Measurements from ENCODE around the gene SLC25A33. TPM values are rescaled to one million over a fixed set of nuclear protein-coding genes. Genes with fewer than 3 reads are reported as not detected.

The SLC25A33 gene
- total RNA-seq, 1 donor from 2014 or later, result 20.8 TPM

GRCh38 chr1:9597361-9598315, 58.4 kb downstream of the SLC25A33 start:
- H3K9me3 ChIP-seq (ENCODE audit: low read depth), result no peaks in the 10 kb centered on the region
- H3K36me3 ChIP-seq, result no peaks in the 10 kb centered on the region
- H3K4me1 Mint-ChIP-seq, result peaks cover 21% of the 10 kb centered on the region
- TF ChIP-seq CTCF (IDR thresholded peaks at IDR 0.05) (no peak), EZH2 (IDR thresholded peaks at IDR 0.05) (no peak), EZH2phosphoT487 (IDR thresholded peaks at IDR 0.05) (no peak)
- peaks cover 2% of the 10 kb centered on the region for H3K27me3 Mint-ChIP-seq (ENCODE audit: insufficient read depth, low read depth)
- no peak overlapping the region for H3K4me3 ChIP-seq
- no peak overlapping the region for H3K9ac ChIP-seq
- H3K79me2 ChIP-seq (ENCODE audit: low read depth), result peaks cover 33% of the 10 kb centered on the region
- H4K20me1 ChIP-seq (ENCODE audit: low read depth), result peaks cover 45% of the 10 kb centered on the region
- H3K4me3 Mint-ChIP-seq, result no peak overlapping the region
- peaks cover 2% of the 10 kb centered on the region for H3K36me3 Mint-ChIP-seq
- no peak overlapping the region for H2AFZ ChIP-seq (replicated peaks)
- peaks cover 13% of the 10 kb centered on the region for H3F3A ChIP-seq (ENCODE audit: low read depth)
- H3K9me3 Mint-ChIP-seq, result no peaks in the 10 kb centered on the region
- DNase-seq (ENCODE audit: low spot score), result no peak
- no peak overlapping the region for H3K4me2 ChIP-seq
- no peaks in the 10 kb centered on the region for H3K27me3 ChIP-seq
- no peak overlapping the region for H3K27ac ChIP-seq
- H3K27ac Mint-ChIP-seq, result no peak overlapping the region
- peaks cover 25% of the 10 kb centered on the region for H3K4me1 ChIP-seq

- Histone ChIP-seq H3K27ac (no peak overlapping the region), H3K27me3 (no peaks in the 10 kb centered on the region), H3K4me2 (no peak overlapping the region), H3F3A (ENCODE audit: low read depth) (peaks cover 7% of the 10 kb centered on the region), H3K36me3 (no peaks in the 10 kb centered on the region), H3K9me3 (ENCODE audit: low read depth) (no peaks in the 10 kb centered on the region), H3K4me3 (no peak overlapping the region), H4K20me1 (ENCODE audit: low read depth) (peaks cover 39% of the 10 kb centered on the region), H3K4me1 (peaks cover 19% of the 10 kb centered on the region), H3K79me2 (ENCODE audit: low read depth) (peaks cover 27% of the 10 kb centered on the region), H2AFZ (replicated peaks) (no peak overlapping the region), H3K9ac (no peak overlapping the region)
- H3K4me3 Mint-ChIP-seq, result no peak overlapping the region
- no peaks in the 10 kb centered on the region for H3K9me3 Mint-ChIP-seq
- peaks cover 2% of the 10 kb centered on the region for H3K36me3 Mint-ChIP-seq
- H3K27ac Mint-ChIP-seq, result no peak overlapping the region
- peaks cover 14% of the 10 kb centered on the region for H3K4me1 Mint-ChIP-seq
- H3K27me3 Mint-ChIP-seq (ENCODE audit: insufficient read depth, low read depth), result peaks cover 3% of the 10 kb centered on the region
- TF ChIP-seq EZH2phosphoT487 (IDR thresholded peaks at IDR 0.05) (no peak), EZH2 (IDR thresholded peaks at IDR 0.05) (no peak), CTCF (IDR thresholded peaks at IDR 0.05) (no peak)
- DNase-seq (ENCODE audit: low spot score), result no peak
Observed at GRCh38 chr1:9598316-9598700, 59.0 kb downstream of the SLC25A33 start.

DNA sequence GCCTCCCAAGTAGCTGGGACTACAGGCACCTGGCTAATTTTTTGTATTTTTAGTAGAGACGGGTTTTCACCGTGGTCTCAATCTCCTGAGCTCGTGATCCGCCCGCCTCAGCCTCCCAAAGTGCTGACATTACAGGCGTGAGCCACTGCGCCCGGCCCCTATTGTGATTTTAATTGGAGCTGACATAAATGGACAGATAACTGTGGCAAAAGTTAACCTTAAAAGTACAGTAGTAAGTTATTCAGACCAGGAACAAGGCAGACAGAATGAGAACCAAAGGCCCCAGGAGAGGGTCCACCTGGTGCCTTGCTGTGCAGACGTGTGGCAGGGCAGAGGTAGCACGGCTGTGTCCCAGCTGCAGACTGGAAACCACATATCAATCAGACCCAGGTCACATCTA, 60.5 kb downstream of the SLC25A33 start:
- Mint-ChIP-seq H3K36me3 (peaks cover 5% of the 10 kb centered on the region), H3K9me3 (no peaks in the 10 kb centered on the region), H3K4me3 (no peak overlapping the region), H3K27ac (no peak overlapping the region), H3K4me1 (peaks cover 3% of the 10 kb centered on the region), H3K27me3 (ENCODE audit: insufficient read depth, low read depth) (peaks cover 4% of the 10 kb centered on the region)
- DNase-seq (ENCODE audit: low spot score), result no peak
- Histone ChIP-seq H3F3A (ENCODE audit: low read depth) (no peaks in the 10 kb centered on the region), H3K27me3 (no peaks in the 10 kb centered on the region), H3K27ac (no peak overlapping the region), H3K4me1 (peaks cover 6% of the 10 kb centered on the region), H3K79me2 (ENCODE audit: low read depth) (peaks cover 14% of the 10 kb centered on the region), H3K4me2 (no peak overlapping the region), H3K9me3 (ENCODE audit: low read depth) (no peaks in the 10 kb centered on the region), H3K9ac (no peak overlapping the region), H3K36me3 (no peaks in the 10 kb centered on the region), H2AFZ (replicated peaks) (no peak overlapping the region), H4K20me1 (ENCODE audit: low read depth) (peaks cover 26% of the 10 kb centered on the region), H3K4me3 (no peak overlapping the region)
- TF ChIP-seq EZH2phosphoT487 (IDR thresholded peaks at IDR 0.05) (no peak), CTCF (IDR thresholded peaks at IDR 0.05) (no peak), EZH2 (IDR thresholded peaks at IDR 0.05) (no peak)

Measured in neural progenitor cell (in vitro differentiated cells).